ENCODE measurements around the gene PMEL.

The PMEL gene

DNA sequence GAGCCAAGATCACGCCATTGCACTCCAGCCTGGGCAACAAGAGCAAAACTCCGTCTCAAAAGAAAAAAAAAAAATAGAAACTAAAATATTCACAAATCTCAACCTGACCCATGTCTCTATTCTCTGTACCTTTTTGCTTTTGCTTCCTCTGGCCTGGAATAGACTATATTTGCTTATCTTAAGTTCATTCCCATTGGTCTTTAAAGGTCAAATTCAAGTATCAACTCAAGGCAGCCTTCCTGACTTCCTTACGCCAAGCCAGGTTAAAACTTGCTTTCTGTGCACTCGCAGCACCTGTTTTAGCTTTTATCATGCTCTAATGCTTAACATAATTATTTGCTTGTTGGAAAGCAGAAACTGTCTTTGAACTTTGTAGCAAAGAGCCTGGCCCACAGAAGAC is 52.9 kb downstream of the PMEL start:
- DNase-seq = no peak

GRCh38 chr12:55909513-55909884 is 56.3 kb downstream of the PMEL start:
- DNase-seq = no peak

GRCh38 chr12:55908726-55909512 is 56.9 kb downstream of the PMEL start:
- DNase-seq = no peak

- DNase-seq = no peak
Measured at GRCh38 chr12:55906056-55906455, 59.8 kb downstream of the PMEL start.
